ENCODE measurements around the gene FOXP1.

GRCh38 chr3:71372241-71372768 is 211.2 kb downstream of the FOXP1 start:
- TF ChIP-seq, protein P1, sequence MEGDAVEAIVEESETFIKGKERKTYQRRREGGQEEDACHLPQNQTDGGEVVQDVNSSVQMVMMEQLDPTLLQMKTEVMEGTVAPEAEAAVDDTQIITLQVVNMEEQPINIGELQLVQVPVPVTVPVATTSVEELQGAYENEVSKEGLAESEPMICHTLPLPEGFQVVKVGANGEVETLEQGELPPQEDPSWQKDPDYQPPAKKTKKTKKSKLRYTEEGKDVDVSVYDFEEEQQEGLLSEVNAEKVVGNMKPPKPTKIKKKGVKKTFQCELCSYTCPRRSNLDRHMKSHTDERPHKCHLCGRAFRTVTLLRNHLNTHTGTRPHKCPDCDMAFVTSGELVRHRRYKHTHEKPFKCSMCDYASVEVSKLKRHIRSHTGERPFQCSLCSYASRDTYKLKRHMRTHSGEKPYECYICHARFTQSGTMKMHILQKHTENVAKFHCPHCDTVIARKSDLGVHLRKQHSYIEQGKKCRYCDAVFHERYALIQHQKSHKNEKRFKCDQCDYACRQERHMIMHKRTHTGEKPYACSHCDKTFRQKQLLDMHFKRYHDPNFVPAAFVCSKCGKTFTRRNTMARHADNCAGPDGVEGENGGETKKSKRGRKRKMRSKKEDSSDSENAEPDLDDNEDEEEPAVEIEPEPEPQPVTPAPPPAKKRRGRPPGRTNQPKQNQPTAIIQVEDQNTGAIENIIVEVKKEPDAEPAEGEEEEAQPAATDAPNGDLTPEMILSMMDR (conservative IDR thresholded peaks at IDR 0.05; ENCODE audit: low read depth, low read length), result no peak
- TF ChIP-seq EZH2 (IDR thresholded peaks at IDR 0.05; ENCODE audit: borderline replicate concordance, low read depth, low read length, poor library complexity, severe bottlenecking), result no peak
